Neuronal stem cell (in vitro differentiated cells): Measurements from ENCODE around the gene ITPR2.

Experiments
- DNase-seq: peaks from one replicate; pipeline ENCODE4 v3.0.0-alpha.2; 2013; ENCODE audit warnings: low spot score
- H2AFZ ChIP-seq: one replicate; pipeline ENCODE4 v1.6.1; 2013; ENCODE audit warnings: mild to moderate bottlenecking, low read length, inconsistent platforms
- H2AK5ac ChIP-seq: 2 replicates; pipeline ENCODE4 v1.6.1; 2013; ENCODE audit warnings: low read depth, mild to moderate bottlenecking, inconsistent platforms, low read length, moderate library complexity, mixed read lengths
- H2BK120ac ChIP-seq: 2 replicates; pipeline ENCODE4 v1.6.1; 2013; ENCODE audit warnings: low read depth, mild to moderate bottlenecking, inconsistent platforms, low read length, moderate library complexity, mixed read lengths
- H2BK12ac ChIP-seq: one replicate; pipeline ENCODE4 v1.6.1; 2013; ENCODE audit warnings: low read length, inconsistent platforms
- H2BK15ac ChIP-seq: 2 replicates; pipeline ENCODE4 v1.6.1; 2013; ENCODE audit warnings: mild to moderate bottlenecking, low read length, inconsistent platforms, mixed read lengths
- H2BK5ac ChIP-seq: one replicate; pipeline ENCODE4 v1.6.1; 2013; ENCODE audit warnings: inconsistent platforms, mild to moderate bottlenecking, low read length, moderate library complexity
- H3K14ac ChIP-seq: one replicate; pipeline ENCODE4 v1.6.1; 2013; ENCODE audit warnings: low read length, inconsistent platforms
- H3K18ac ChIP-seq: 2 replicates; pipeline ENCODE4 v1.6.1; 2013; ENCODE audit warnings: low read length, inconsistent platforms
- H3K23ac ChIP-seq: 2 replicates; pipeline ENCODE4 v1.6.1; 2013; ENCODE audit warnings: low read depth, mild to moderate bottlenecking, mixed read lengths, low read length, inconsistent platforms; ENCODE audit not compliant: poor library complexity
- H3K27ac ChIP-seq: replicated peaks from 3 replicates; pipeline ENCODE4 v1.5.1; 2013; ENCODE audit warnings: low read length, inconsistent platforms
- H3K27me3 ChIP-seq, 3 experiments: 2 replicates each; pipeline ENCODE4 v1.6.1; 2013; ENCODE audit warnings: low read length in 3 of 3, mild to moderate bottlenecking in 2 of 3, inconsistent platforms in 1 of 3, low read depth in 1 of 3, mixed read lengths in 1 of 3, moderate library complexity in 1 of 3; ENCODE audit not compliant: control insufficient read depth in 3 of 3, insufficient read depth in 3 of 3
- H3K36me3 ChIP-seq, 2 donors: replicated peaks in 1 of 2; 2 replicates each; pipeline ENCODE4 v1.6.1; 2013; ENCODE audit warnings: low read length in 2 of 2; ENCODE audit not compliant: control insufficient read depth in 2 of 2, insufficient read depth in 2 of 2
- H3K4ac ChIP-seq: 2 replicates; pipeline ENCODE4 v1.6.1; 2013; ENCODE audit warnings: inconsistent platforms, mild to moderate bottlenecking, low read length, moderate library complexity
- H3K4me1 ChIP-seq, 2 donors: 1 replicate in 1 of 2; 2 replicates in 1 of 2; pipeline ENCODE4 v1.6.1; 2013; ENCODE audit warnings: low read length in 2 of 2, low read depth in 1 of 2; ENCODE audit not compliant: control insufficient read depth in 2 of 2, insufficient read depth in 1 of 2
- H3K4me2 ChIP-seq: one replicate; pipeline ENCODE4 v1.6.1; 2013; ENCODE audit warnings: mild to moderate bottlenecking, low read length, inconsistent platforms; ENCODE audit not compliant: insufficient read depth, poor library complexity, severe bottlenecking
- H3K4me3 ChIP-seq, 2 donors: 2 replicates each; pipeline ENCODE4 v1.5.1; 2013; ENCODE audit warnings: low read length in 2 of 2, mild to moderate bottlenecking in 2 of 2, inconsistent platforms in 1 of 2, moderate library complexity in 1 of 2
- H3K79me1 ChIP-seq: one replicate; pipeline ENCODE4 v1.6.1; 2013; ENCODE audit warnings: low read depth, mild to moderate bottlenecking, inconsistent platforms, low read length, moderate library complexity
- H3K9ac ChIP-seq: one replicate; pipeline ENCODE4 v1.6.1; 2013; ENCODE audit warnings: mild to moderate bottlenecking, low read depth, low read length, inconsistent platforms; ENCODE audit not compliant: poor library complexity
- H3K9me3 ChIP-seq, 2 donors: replicated peaks in 1 of 2; 2 replicates each; pipeline versions ENCODE3 to v1.6.1; 2013; ENCODE audit warnings: low read length in 2 of 2, mild to moderate bottlenecking in 2 of 2, inconsistent platforms in 1 of 2, low read depth in 1 of 2, mixed read lengths in 1 of 2, moderate library complexity in 1 of 2; ENCODE audit not compliant: control insufficient read depth in 2 of 2, insufficient read depth in 1 of 2
- H4K8ac ChIP-seq: one replicate; pipeline ENCODE4 v1.6.1; 2013; ENCODE audit warnings: low read depth, mild to moderate bottlenecking, inconsistent platforms, low read length, moderate library complexity
- H4K91ac ChIP-seq: one replicate; pipeline ENCODE4 v1.6.1; 2013; ENCODE audit warnings: low read length, low read depth, mild to moderate bottlenecking, inconsistent platforms; ENCODE audit not compliant: poor library complexity
- WGBS, 2 donors: extraction: QIAGEN DNeasy Blood & Tissue Kit; methylation state at CpG; one replicate each; pipeline ENCODE4 v1.1.7; 2013; ENCODE audit warnings: missing lambda C conversion rate in 2 of 2, mixed read lengths in 1 of 2; ENCODE audit not compliant: insufficient read length in 2 of 2, insufficient replicate concordance in 1 of 2; ENCODE audit errors: extremely low coverage in 2 of 2; 5-methylcytosine and 5-hydroxymethylcytosine counted together

The ITPR2 gene

DNA sequence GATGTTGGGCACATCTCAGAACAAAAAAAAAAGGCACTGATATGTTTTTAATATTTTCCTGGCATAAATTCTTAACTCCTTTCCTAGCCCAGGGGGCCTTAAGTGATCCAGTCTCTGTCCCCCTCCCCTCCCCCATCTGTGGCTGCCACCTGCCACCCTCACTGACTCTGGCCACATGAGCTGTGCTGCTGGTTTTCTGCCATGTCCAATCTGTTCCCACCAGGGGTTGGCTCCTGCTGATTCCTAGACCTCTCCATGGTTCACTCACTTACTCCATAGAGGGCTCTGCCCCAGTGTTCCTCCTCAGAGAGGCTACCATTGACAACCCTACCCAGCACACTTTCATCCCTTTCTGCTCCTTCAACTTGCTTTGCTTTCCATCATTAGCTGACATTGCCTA lies 474.3 kb downstream of the ITPR2 start:
- Histone ChIP-seq H3K79me1 (no peaks in the 10 kb centered on the region), H3K9ac (no peak overlapping the region), H3K4me3 (no peak overlapping the region), H3K36me3 (no peaks in the 10 kb centered on the region), H3K9me3 (no peaks in the 10 kb centered on the region), H2BK5ac (no peak overlapping the region), H2BK120ac (no peak overlapping the region), H4K8ac (no peak overlapping the region), H3K4ac (no peak overlapping the region), H3K4me1 (peaks cover 0 to 3% of the 10 kb centered on the region in 2 donors), H3K23ac (no peak overlapping the region), H2AFZ (no peak overlapping the region), H3K14ac (no peak overlapping the region), H3K27me3 (no peaks in the 10 kb centered on the region), H3K27ac (no peak overlapping the region), H4K91ac (no peak overlapping the region), H2BK12ac (no peak overlapping the region), H3K4me2 (no peak overlapping the region), H3K18ac (no peak overlapping the region), H2BK15ac (no peak overlapping the region), H2AK5ac (no peak overlapping the region)
- no peak for DNase-seq

DNA sequence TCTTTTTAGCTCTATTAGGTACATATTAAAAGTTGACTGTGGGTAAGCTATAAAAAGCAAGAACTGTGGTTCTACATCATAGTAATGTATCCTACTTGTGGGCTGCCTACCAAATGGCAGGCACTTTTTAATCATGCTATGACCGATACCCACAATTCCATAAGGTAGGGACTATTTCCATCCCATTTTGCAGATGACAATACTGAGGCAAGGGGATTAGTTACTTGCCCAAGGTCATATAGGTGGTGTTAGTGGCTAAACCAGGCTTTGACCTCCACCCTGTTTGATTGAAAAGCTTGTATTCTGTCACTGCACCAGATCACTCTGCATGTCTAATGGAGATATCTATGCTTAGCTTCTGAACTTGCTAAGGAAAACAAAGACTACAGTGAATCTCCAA lies 485.7 kb downstream of the ITPR2 start:
- Histone ChIP-seq H3K4me3 (no peak overlapping the region), H3K18ac (no peak overlapping the region), H2BK120ac (no peak overlapping the region), H3K4me1 (no peaks in the 10 kb centered on the region), H3K4ac (no peak overlapping the region), H3K23ac (no peak overlapping the region), H4K8ac (no peak overlapping the region), H2BK12ac (no peak overlapping the region), H3K4me2 (no peak overlapping the region), H3K79me1 (no peaks in the 10 kb centered on the region), H3K27ac (no peak overlapping the region), H3K14ac (no peak overlapping the region), H3K9ac (no peak overlapping the region), H2AFZ (no peak overlapping the region), H3K9me3 (no peaks in the 10 kb centered on the region), H2AK5ac (no peak overlapping the region), H4K91ac (no peak overlapping the region), H3K36me3 (no peaks in the 10 kb centered on the region), H3K27me3 (no peaks in the 10 kb centered on the region), H2BK15ac (no peak overlapping the region), H2BK5ac (no peak overlapping the region)
- WGBS, 2 donors: no CpG with 5 or more reads among the region's 1 CpG
- no peak for DNase-seq

DNA sequence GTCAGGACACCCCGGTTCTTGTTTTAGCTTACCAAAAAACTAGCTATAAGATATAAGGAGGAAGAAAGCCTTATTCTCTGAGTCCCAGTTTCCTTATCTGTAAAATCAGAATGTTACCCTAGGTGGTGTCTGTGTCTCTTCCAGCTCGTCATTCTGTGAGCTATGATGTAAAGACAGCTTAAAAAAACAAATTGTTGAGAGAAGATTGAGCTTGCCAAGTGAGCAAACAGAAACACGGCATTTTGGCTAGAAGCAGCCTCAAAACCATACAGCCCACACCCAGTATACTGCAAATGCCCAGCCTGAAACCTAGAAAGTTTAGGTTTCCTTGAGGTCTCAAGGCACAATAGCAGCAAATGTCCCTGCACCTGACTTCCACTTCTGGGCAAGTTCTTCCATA lies 486.3 kb downstream of the ITPR2 start:
- no peak overlapping the region for H4K91ac ChIP-seq

DNA sequence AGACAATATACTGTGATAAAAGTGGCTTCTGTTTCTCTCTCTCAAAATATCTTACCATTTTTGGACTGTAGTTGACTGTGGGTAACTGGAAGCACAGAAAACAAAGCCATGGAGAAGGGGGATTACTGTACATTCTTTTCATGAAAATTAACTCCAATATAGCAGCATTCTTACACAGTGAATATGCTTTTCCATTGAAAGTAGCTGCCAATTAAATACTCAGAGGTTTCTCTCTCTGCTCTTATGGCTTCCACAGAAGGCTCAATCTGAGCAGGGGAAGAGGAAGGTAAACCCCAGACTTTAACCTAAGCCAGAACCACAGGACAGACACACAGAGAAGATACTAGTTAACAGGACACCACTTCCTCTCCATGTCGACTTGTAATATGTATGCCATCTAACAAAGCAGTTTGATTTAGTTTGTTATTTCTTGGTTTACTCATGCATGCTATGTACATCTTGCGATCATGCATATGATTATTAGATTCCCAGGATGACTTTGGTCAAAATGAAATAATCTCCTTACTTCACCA lies 487.5 kb downstream of the ITPR2 start:
- H3K14ac ChIP-seq: no peak overlapping the region
- H3K9ac ChIP-seq: no peak overlapping the region
- no peak overlapping the region for H3K4ac ChIP-seq
- H3K4me1 ChIP-seq: peaks cover 0 to 13% of the 10 kb centered on the region in 2 donors
- no peak overlapping the region for H2BK5ac ChIP-seq
- no peak overlapping the region for H3K27ac ChIP-seq
- H2AK5ac ChIP-seq: no peak overlapping the region
- H4K8ac ChIP-seq: no peak overlapping the region
- no CpG with 5 or more reads among the region's 2 CpGs for WGBS, 2 donors
- no peak overlapping the region for H3K23ac ChIP-seq
- H2BK120ac ChIP-seq: no peak overlapping the region
- H4K91ac ChIP-seq: no peak overlapping the region
- DNase-seq: no peak
- no peaks in the 10 kb centered on the region for H3K36me3 ChIP-seq
- no peaks in the 10 kb centered on the region for H3K79me1 ChIP-seq
- no peak overlapping the region for H3K4me2 ChIP-seq
- H2BK12ac ChIP-seq: no peak overlapping the region
- H2AFZ ChIP-seq: no peak overlapping the region
- no peak overlapping the region for H2BK15ac ChIP-seq
- H3K9me3 ChIP-seq: no peaks in the 10 kb centered on the region
- H3K18ac ChIP-seq: no peak overlapping the region
- no peaks in the 10 kb centered on the region for H3K27me3 ChIP-seq
- H3K4me3 ChIP-seq: no peak overlapping the region

More for the DNA sequence above, 486.3 kb downstream of the ITPR2 start:
- Histone ChIP-seq H2BK12ac (no peak overlapping the region), H2BK120ac (no peak overlapping the region), H3K4me1 (peaks cover 0 to 5% of the 10 kb centered on the region in 2 donors), H3K4ac (no peak overlapping the region), H3K4me2 (no peak overlapping the region), H3K14ac (no peak overlapping the region), H3K36me3 (no peaks in the 10 kb centered on the region), H2AK5ac (no peak overlapping the region), H2BK5ac (no peak overlapping the region), H4K8ac (no peak overlapping the region), H2AFZ (no peak overlapping the region), H3K18ac (no peak overlapping the region), H3K27ac (no peak overlapping the region), H3K79me1 (no peaks in the 10 kb centered on the region), H3K27me3 (no peaks in the 10 kb centered on the region), H2BK15ac (no peak overlapping the region), H3K9ac (no peak overlapping the region), H3K4me3 (no peak overlapping the region), H3K23ac (no peak overlapping the region), H3K9me3 (no peaks in the 10 kb centered on the region)
- DNase-seq: no peak
- WGBS, 2 donors: no CpG with 5 or more reads among the region's 3 CpGs
